Uterus (tissue), 2 donors: ENCODE data around the gene TGFA.

Source experiments
- POLR2A ChIP-seq, 2 donors: fragments of 450-650 bp; IDR thresholded peaks; one replicate each; pipeline ENCODE4 v1.6.1; 2016; ENCODE audit warnings: antibody characterized with exemption in 2 of 2, mild to moderate bottlenecking in 1 of 2, moderate library complexity in 1 of 2
- TF ChIP-seq, protein P1 (sequence below), 4 experiments: fragments of 200-600 bp in 2 of 4; fragments of 450-650 bp in 2 of 4; sonication (generic) in 2 of 4; IDR thresholded peaks; one replicate each; pipeline ENCODE4 v1.5.1; 2016 to 2019; ENCODE audit warnings: antibody characterized with exemption in 4 of 4, mild to moderate bottlenecking in 2 of 4, moderate library complexity in 1 of 4

DNA sequence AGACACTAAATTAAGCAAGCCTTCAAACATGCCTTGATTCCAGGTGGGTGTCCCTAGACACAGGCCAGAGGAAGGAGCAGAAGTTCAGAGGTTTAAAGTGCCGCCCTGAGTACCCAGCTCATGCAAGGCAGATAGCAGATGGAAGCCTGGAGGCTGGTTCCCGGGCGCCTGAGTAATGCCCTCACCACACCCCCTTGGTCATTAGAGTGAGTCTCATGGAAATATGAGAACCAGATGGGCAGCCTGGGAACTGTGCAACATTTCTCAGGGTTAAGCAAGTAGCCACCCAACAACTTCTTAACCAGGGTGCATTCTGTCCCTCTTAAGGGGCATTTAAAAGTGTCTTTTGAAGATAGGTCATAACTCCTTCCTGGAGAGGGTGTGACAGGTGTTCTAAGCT is 44.1 kb downstream of the TGFA start:
- no peak for TF ChIP-seq POLR2A (IDR thresholded peaks at IDR 0.05)
- TF ChIP-seq, protein P1, sequence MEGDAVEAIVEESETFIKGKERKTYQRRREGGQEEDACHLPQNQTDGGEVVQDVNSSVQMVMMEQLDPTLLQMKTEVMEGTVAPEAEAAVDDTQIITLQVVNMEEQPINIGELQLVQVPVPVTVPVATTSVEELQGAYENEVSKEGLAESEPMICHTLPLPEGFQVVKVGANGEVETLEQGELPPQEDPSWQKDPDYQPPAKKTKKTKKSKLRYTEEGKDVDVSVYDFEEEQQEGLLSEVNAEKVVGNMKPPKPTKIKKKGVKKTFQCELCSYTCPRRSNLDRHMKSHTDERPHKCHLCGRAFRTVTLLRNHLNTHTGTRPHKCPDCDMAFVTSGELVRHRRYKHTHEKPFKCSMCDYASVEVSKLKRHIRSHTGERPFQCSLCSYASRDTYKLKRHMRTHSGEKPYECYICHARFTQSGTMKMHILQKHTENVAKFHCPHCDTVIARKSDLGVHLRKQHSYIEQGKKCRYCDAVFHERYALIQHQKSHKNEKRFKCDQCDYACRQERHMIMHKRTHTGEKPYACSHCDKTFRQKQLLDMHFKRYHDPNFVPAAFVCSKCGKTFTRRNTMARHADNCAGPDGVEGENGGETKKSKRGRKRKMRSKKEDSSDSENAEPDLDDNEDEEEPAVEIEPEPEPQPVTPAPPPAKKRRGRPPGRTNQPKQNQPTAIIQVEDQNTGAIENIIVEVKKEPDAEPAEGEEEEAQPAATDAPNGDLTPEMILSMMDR (IDR thresholded peaks at IDR 0.05) = no peak
